Activated T-cell treated with anti-CD3 and anti-CD28 coated beads for 1 hour (primary cell): ENCODE results near the gene LILRA5.
"Not testable (repeated sequence)": the region's sequence is repeated elsewhere in the genome, so short reads cannot be mapped to it uniquely, and the experiment has no call there.

Experiments used
- DNase-seq: peaks from one replicate; pipeline ENCODE4 v3.0.0-alpha.2; 2020; ENCODE audit warnings: low read depth

Gene LILRA5

GRCh38 chr19:54302257-54302656 lies 10.7 kb downstream of the LILRA5 start:
- no peak for DNase-seq

- DNase-seq = no peak
Measured at GRCh38 chr19:54299515-54299914, 13.5 kb downstream of the LILRA5 start.

GRCh38 chr19:54299126-54299498 lies 13.9 kb downstream of the LILRA5 start:
- no peak for DNase-seq

GRCh38 chr19:54298357-54299125 lies 14.4 kb downstream of the LILRA5 start:
- DNase-seq = no peak

GRCh38 chr19:54297759-54298305 lies 15.1 kb downstream of the LILRA5 start:
- no peak for DNase-seq

GRCh38 chr19:54294539-54294938 lies 18.4 kb downstream of the LILRA5 start:
- DNase-seq = no peak

- not testable (repeated sequence) for DNase-seq
Measured at GRCh38 chr19:54289160-54289559, 23.8 kb downstream of the LILRA5 start.

- DNase-seq = no peak
Measured at GRCh38 chr19:54287456-54287855, 25.5 kb downstream of the LILRA5 start.

- not testable (repeated sequence) for DNase-seq
Measured at GRCh38 chr19:54286283-54286682, 26.7 kb downstream of the LILRA5 start.

- DNase-seq = not testable (repeated sequence)
Measured at GRCh38 chr19:54285427-54286056, 27.4 kb downstream of the LILRA5 start.

- no peak for DNase-seq
Measured at GRCh38 chr19:54282686-54283470, 30.1 kb downstream of the LILRA5 start.

- not testable (repeated sequence) for DNase-seq
Measured at GRCh38 chr19:54281729-54282075, 31.3 kb downstream of the LILRA5 start.

GRCh38 chr19:54281007-54281728 lies 31.8 kb downstream of the LILRA5 start, which contains the start of gene LILRB2:
Gene LILRB2 (minus strand): TSS chr19:54281110. CDS start chr19:54280496, 614 bp downstream.
- DNase-seq = no peak

GRCh38 chr19:54280441-54280840 lies 32.5 kb downstream of the LILRA5 start:
- DNase-seq = not testable (repeated sequence)

- DNase-seq = not testable (repeated sequence)
Measured at GRCh38 chr19:54280025-54280424, 32.9 kb downstream of the LILRA5 start.

GRCh38 chr19:54279406-54279962 lies 33.5 kb downstream of the LILRA5 start:
- DNase-seq = no peak

GRCh38 chr19:54278571-54279195 lies 34.3 kb downstream of the LILRA5 start:
- DNase-seq = not testable (repeated sequence)

GRCh38 chr19:54278056-54278455 lies 34.9 kb downstream of the LILRA5 start:
- DNase-seq = not testable (repeated sequence)

- not testable (repeated sequence) for DNase-seq
Measured at GRCh38 chr19:54277111-54277615, 35.8 kb downstream of the LILRA5 start.

GRCh38 chr19:54275951-54276350 lies 37.0 kb downstream of the LILRA5 start:
- DNase-seq = no peak

- DNase-seq = not testable (repeated sequence)
Measured at GRCh38 chr19:54274516-54274915, 38.5 kb downstream of the LILRA5 start.
